ENCODE results near the gene LOC101059915.
"Not testable (repeated sequence)": the region's sequence is repeated elsewhere in the genome, so short reads cannot be mapped to it uniquely, and the experiment has no call there.

LOC101059915 gene

DNA sequence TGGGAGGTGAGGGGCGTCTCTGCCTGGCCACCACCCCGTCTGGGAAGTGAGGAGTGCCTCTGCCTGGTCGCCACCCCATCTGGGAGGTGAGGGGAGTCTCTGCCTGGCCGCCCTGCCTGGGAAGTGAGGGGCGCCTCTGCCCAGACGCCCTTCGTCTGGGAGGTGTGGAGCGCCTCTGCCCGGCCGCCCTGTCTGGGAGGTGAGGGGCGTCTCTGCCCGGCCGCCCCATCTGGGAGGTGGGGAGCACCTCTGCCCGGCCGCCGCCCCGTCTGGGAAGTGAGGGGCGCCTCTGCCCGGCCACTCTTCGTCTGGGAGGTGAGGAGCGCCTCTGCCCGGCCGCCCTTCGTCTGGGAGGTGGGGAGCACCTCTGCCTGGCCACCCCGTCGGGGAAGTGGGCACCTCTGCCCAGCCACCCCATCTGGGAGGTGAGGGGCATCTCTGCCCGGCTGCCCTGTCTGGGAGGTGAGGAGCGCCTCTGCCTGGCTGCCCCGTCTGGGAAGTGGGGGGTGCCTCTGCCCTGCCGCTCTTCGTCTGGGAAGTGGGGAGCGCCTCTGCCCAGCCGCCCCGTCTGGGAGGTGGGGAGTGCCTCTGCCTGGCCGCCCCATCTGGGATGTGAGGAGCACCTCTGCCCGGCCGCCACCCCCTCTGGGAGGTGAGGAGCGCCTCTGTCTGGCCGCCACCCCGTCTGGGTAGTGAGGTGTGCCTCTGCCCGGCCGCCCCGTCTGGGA lies 8.9 kb downstream of the LOC101059915 start:
- not testable (repeated sequence) for DNase-seq

GRCh38 chrX:71677195-71677594 lies 9.8 kb downstream of the LOC101059915 start:
- not testable (repeated sequence) for DNase-seq

GRCh38 chrX:71679575-71680207 lies 12.3 kb downstream of the LOC101059915 start:
- no peak for DNase-seq

DNA sequence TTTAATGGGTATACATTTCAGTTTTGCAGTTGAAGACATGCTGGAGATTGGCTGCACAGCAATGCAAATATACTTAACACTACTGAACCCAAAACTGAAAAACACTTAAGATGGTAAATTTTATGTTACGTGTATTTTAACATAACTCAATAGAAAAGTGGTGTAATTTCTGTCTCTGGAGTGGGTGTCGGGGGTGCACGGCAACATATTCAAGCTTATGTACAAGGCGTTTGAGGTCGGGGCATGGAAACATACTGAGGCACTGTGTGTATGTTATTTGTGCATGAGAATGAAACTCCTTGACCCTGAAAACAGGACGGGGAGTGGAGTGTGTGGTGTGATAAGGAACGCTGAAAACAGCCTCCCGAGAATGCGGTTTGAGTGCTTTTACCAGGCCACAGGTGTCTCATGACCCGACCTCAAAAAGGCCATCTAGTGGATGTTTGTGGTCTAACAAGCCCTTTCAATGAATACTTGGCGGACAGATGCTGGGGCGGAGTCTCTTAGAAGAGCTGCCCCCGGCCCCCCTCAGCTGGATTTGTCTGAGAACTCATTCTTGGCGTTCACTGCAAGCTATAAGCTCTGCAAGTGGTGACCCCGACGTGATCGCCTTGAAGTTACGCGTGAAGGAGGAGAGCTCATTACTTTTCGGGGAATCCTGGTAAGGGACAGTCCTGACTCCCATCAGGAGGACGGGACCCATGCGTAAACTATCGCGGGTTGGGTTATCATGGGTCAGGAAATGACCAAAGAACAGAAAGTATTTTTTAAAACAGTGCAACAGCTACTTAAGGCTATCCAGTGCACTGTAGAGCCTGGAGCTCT lies 29.5 kb downstream of the LOC101059915 start:
- DNase-seq: not testable (repeated sequence)

DNA sequence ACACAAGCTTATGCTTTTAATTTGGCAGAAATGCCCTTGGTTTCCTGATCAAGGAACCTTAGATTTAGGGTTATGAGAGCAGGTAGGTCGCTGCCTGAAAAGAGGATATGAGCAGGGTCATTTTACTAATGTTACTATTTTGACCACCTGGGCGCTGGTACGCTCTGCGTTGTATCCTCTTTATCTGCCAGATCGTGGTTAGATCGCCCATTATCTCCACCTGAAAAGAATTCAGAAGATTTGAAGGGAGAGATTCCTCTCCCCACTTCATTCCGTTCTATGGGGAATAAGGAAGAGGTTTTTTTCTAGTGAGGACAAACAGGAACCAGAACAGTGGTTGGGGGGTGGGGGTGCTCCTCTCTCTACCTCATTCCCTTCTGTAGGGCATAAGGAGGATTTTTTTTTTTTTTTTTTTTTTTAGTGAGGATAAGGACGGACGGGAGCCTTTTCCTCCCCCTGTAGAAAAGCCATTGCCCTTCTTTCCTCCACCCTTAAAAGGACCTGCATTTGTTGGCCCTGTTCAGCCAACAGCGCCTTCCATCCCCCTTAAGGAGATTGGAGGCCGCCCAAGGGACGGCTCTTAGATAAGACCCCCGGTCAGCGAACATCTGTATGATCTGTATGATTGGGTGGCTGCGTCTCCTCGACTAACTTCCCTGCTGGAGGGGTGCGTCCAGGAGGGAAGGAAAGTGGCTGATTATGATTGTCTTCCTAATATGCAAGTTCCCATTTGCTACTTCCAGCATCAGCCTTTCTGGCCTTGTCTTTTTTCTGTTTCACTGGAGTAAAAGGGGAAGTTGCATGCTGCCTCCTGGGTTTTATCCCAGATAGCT lies 30.3 kb downstream of the LOC101059915 start:
- not testable (repeated sequence) for DNase-seq

- not testable (repeated sequence) for DNase-seq
Measured at GRCh38 chrX:71698299-71699022, 31.1 kb downstream of the LOC101059915 start.

GRCh38 chrX:71699023-71699344 lies 31.6 kb downstream of the LOC101059915 start:
- DNase-seq: not testable (repeated sequence)

GRCh38 chrX:71702853-71703252 lies 35.5 kb downstream of the LOC101059915 start:
- DNase-seq: not testable (repeated sequence)

- DNase-seq: not testable (repeated sequence)
Measured at GRCh38 chrX:71714064-71714463, 46.7 kb downstream of the LOC101059915 start.

DNA sequence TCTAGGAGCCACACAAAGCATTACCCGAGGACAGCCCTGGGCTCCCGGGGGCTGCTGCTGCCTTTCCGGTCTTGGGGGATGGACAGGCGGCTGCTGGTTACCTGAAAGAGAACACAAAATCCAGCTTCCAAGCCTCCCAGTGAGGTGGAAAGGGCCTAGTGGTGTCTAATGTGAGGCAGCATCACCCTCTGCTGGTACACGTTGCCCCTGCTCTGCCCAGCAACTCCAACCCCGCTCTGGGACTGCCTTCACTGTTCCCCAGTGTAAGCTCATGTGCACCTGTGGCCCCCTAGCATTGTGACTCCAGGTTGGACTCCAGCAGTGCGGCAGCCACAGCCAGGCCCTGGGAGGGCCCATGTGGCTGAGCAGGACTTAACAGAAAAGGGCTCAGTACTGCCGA lies 48.2 kb downstream of the LOC101059915 start:
- not testable (repeated sequence) for DNase-seq

GRCh38 chrX:71716323-71716722 lies 49.0 kb downstream of the LOC101059915 start:
- not testable (repeated sequence) for DNase-seq

GRCh38 chrX:71718185-71718584 lies 50.8 kb downstream of the LOC101059915 start, which contains the start of gene CXorf49:
Gene CXorf49 (minus strand): TSS chrX:71718285. CDS start chrX:71718151, 134 bp downstream.
- DNase-seq: not testable (repeated sequence)

GRCh38 chrX:71719195-71719594 lies 51.8 kb downstream of the LOC101059915 start:
- DNase-seq: not testable (repeated sequence)

DNA sequence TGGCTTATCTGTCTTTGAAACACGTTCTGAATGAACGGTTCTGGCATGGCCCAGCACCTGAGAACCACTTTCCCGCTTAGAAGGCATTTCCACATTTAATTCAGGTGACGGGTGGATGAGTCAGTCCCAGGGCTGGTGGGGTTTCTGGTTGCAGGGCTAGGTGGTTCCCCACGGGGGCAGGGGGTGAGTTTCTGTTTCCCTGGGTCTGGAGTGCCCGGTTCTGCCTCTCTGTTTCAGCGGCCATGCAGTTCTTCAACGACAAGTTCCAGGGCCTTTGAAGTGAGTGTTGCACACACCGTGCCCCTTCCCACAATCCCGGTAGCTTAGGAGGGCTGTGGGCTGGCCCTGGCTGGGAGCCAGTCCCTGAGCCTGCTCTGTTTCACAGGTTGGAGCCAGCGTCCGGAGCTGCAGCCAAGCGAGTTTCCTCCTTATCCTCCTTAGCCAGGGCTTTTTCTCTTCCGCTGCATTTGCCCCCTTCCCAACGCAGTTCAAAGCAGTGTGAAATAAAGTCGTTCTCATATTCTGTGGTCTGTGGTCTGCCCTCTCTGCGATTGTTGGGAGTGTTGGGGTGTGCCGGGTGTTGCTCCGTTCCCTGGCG lies 53.0 kb downstream of the LOC101059915 start:
- DNase-seq: not testable (repeated sequence)

Data from NCI-H748 treated with DMSO at 0.1 percent for 48 hours (cell line).